Fibroblast of skin of left biceps (primary cell): ENCODE data around the gene PARK7.

Experiments
- DNase-seq, 2 experiments: peaks; one replicate each; pipeline ENCODE4 v3.0.0-alpha.2; 2013; ENCODE audit warnings: low read depth in 2 of 2

The PARK7 gene

DNA sequence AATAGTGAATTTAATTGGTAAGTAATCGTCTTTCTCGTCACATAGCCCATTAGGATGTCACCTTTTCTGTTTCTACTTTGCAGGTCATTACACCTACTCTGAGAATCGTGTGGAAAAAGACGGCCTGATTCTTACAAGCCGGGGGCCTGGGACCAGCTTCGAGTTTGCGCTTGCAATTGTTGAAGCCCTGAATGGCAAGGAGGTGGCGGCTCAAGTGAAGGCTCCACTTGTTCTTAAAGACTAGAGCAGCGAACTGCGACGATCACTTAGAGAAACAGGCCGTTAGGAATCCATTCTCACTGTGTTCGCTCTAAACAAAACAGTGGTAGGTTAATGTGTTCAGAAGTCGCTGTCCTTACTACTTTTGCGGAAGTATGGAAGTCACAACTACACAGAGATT lies 23.3 kb downstream of the PARK7 start:
- DNase-seq, result no peak

DNA sequence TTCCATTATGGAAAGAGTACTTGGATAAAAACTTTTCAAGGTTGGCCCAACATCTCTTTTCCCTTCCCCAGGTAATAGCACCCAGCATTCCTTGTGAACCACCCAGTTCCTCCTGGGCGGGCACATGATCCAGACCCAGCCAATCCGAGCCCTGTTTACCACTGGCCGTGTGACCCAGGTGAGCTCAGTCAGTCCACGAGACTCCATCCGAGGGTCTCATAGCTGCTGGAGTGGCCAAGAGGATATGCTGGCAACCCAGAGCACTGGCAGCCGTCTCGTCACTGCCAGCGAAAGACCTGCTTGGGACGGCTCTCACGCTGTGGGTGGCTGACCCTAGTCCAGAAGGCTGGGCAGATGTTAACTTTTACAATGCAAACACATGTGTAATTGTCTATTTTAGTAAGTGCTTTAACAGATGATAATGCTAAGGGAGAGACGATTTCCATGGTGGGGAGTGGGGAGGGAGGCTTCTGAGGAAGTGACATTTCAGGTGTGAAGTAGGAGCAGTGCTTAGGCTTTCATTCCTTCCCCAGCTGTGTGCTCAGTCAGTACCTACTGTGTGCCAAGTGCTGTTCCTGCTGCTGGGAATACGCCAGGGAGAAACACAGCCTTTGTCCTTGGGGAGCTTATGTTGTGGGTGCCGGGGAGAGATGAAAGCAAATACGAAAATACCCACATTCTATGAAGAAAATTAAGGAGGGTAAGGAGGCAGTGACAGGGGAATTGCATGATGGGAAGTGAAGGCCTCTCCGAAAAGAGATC lies 24.5 kb downstream of the PARK7 start:
- no peak for DNase-seq

DNA sequence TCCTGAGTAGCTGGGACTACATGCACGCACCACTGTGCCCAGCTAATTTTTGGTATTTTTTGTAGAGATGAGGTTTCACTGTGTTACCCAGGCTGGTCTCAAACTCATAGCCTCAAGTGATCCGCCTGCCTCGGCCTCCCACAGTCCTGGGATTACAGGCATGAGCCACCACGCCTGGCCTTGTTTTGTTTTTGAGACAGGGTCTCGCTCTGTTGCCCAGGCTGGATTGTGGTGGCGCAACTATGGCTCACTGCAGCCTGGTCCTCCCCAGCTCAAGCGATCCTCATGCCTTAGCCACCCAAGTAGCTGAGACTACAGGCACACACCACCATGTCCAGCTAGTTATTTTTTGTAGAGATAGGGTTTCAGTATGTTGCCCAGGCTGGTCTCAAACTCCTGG lies 26.0 kb downstream of the PARK7 start:
- no peak for DNase-seq

DNA sequence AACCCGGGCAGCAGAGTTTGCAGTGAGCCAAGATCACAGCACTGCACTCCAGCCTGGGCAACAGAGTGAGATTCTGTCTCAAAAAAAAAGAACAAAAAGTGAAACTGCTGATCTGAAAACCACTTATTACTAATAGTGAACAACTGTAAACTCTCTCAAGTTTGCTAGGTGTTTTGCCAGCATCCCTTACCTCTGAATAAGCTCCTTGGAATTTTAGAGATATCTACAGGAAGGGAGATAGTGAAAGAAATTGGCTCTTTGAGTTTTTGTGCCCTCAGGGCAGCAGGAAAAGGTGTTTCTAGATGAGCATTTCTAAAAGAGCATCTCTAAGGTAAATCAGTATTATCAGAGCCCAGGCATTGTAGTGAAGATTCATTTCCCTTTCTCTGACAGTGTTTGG lies 27.1 kb downstream of the PARK7 start:
- DNase-seq, result no peak

DNA sequence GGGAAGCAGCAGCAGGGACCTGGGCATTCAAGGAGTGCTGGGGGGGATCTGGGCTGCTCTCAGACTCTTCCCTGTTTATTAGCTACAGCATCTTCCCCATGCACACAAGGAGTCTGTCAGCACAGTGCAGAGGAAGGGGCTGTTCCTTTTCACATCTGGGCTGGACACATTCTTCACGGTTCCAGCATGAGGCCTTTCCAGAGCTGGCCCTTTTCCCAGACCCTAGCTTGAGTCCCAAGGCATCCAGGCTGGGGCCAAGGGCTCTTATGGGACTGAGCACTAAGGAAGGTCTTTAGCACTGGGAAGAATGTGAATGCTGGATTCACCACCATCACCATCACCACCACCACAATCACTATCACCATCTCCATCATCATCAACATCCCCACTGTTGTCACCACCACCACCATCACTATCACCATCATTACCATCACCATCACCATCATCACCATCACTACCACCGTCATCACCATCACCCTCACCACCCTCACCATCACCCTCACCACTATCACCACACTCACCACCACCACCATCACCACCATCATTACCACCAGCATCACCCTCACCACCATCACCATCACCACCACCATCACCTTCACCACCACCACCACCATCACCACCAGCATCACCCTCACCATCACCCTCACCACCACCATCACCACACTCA lies 28.4 kb downstream of the PARK7 start:
- DNase-seq, result no peak

DNA sequence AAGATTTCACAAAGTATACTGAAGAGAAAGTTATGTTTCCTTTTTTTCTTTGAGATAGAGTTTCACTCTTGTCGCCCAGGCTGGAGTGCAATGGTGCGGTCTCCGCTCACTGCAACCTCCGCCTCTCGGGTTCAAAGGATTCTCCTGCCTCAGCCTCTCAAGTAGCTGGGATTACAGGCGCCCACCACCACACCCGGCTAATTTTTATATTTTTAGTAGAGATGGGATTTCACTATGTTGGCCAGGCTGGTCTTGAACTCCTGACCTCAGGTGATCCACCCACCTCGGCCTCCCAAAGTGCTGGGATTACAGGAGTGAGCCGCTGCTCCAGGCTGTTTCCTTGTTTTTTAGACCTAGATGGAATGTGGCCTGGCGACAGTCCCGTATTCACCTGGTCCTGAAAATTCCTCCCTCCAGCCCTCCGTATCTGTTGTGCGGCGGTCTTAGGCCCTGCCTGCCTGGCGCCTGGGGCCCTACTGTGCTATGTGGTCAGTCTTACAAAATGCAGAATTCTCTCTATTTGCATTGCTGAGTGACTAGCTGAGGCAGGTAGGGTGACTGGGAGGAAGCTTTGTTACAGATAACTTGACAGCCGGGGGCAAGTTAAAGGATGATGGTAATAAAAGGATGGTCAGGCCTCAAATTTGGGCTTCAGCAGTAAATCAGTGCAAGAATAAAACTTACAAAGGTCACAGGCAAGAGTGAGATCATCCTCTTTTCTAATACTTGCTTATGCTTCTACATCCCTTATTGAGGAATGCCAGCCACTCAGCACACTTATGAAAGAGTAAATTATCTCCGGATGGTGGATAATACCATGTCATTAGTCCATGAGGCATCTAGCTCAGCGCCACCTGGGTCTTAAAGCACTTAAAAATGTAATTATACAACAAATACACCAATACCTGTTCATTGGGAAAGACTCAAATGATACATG lies 30.3 kb downstream of the PARK7 start:
- no peak for DNase-seq

DNA sequence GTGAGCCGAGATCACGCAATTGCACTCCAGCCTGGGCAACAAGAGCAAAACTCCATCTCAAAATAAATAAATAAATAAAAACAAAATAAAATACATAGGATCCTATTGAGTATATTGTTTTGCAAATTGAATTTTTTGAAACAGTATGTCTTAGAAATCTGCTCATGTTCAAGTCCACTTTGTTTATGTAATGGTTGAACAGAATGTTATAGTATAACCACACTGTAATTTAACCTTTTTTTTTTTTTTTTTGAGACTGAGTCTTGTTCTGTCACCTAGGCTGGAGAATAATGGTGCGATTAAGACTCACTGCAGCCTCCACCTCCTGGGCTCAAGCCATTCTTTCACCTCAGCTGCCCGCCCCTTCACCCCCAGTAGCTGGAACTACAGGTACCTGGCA lies 31.4 kb downstream of the PARK7 start:
- no peak for DNase-seq

DNA sequence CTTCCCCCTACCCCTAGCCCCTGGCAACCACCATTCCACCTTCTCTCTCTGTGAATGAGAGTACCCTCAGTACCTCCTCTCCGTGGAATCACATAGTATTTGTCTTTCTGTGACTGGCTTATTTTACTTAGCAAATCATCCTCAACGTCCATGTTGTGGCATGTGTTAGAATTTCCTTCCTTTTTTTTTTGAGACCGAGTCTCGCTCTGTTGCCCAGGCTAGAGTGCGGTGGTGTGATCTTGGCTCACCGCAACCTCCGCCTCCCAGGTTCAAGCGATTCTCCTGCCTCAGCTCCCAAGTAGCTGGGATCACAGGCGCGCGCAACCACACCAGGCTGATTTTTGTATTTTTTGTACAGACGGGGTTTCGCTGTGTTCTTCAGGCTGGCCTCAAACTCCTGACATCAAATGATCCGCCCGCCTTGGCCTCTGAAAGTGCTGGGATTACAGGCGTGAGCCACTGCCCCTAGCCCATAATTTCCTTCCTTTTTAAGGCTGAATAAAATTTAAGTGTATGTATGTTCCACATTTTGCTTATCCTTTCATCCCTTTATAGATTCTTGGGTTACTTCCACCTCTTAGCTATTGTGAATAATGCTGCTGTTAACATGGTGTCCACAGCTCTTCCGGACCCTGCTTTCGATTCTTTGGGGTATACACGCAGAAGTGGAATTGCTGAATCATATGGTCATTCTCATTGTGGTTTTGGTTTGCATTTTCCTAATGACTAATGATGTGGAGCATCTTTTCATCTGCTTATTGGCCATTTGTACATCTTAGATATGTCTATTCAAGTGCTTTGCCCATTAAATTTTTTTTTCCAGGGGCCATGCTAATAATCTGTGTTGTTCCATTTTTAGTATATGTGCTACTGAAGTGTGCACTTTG lies 32.3 kb downstream of the PARK7 start:
- peak; percentile 62 to 65 for DNase-seq

DNA sequence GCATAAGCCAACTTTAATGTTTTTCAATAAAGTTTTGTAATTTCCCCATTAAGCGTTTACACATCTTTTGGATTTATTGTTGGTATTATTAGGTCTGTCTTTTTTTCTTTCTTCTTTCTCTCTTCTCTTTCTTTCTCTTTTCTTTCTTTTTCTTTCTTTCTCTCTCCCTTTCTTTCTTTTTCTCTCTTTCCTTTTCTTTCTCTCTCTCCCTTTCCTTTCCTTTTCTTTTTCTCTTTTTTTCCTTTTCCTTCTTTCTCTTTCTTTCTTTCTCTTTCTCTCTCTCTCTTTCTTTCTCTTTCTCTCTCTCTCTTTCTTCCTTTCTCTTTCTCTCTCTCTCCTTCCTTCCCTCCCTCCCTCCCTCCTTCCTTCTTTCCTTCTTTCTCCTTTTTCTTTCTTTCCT lies 33.3 kb downstream of the PARK7 start:
- DNase-seq, result no peak

DNA sequence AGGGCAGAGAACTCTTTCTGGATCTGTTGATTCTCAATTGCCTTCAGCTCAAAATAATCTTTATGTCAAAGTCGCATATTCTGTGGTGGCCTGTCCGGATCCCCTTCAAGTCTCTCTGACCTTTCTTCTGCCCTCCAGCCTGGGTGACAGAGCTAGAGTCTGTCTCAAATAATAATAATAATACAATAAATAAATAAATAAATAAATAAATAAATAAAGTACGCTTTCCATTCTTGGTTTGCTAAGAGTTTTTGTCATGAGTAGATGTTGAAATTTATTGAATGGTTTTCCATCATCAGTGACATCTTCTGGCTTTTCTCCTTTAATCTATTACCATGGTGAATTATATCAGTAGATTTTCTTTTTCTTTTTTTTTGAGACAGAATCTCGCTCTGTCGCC lies 33.9 kb downstream of the PARK7 start:
- DNase-seq, result no peak

DNA sequence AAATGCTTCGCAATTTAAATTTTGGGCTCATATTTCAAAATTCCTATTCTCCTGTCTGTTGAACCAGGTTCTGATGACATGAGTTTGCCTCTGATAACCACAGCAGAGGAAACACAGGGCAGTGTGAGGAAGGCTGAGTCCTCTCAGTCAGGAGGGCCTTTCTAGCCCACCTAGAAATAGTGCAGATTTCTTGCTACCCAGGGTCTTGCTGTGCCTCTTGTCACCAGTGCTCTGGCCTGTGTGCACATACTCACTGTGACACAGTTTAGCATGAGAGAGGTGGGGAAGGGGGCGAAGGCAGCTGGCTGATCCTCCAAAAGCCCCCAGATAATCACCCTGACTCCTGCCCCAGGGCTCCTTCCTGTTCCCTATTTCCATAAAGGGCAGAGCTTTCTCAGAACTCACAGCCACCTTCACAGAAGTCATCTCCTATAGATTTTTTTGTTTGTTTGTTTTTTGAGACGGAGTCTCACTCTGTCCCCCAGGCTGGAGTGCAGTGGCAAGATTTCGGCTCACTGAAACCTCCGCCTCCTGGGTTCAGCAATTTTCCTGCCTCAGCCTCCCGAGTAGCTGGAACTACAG lies 40.9 kb downstream of the PARK7 start:
- DNase-seq, result no peak

DNA sequence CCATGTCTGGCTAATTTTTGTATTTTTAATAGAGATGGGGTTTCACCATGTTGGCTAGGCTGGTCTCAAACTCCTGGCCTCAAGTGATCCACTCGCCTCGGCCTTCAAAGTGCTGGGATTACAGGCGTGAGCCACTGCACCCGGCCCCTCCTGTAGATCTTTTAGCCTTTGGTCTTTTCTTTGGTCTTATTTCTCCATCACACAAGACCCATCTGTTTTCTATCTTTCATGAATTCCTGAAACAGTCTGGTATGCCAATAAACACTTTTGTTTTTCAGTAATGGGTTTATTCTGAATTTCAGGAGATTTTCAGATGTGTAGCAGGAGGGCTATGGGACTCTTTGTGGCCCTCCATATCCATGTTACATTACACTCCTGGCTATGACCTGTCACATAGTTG lies 41.4 kb downstream of the PARK7 start:
- DNase-seq, result no peak

DNA sequence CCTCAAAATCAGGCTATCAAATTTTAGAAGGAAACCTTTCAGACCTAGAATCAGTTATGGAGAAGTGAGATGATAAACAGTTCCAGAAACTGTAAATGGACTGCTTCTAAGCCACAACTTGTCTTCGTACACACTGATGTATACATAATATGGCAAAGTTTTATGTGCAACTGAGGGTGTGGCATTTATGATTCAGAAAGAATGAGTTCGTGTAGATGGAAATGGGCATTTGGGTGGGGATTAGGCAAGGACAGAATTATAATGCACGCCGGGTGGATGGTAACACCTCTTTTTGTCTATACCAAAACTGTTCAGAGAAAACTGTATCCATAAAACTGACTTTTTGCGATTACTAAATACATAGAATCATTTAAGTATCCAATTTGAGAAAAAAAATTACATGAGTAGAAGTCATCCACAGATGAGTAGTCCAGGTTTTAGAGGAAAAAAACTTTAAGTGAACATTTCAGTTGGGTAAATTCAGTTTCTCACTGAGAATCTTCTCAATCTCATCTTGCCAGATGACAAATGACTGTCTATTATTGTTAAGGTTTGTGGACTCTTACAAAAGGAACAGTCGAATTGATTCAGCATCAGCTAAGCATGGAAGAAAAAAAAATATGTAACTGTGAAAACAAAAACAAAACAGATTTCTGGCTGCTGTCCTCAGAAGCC lies 42.1 kb downstream of the PARK7 start:
- DNase-seq, result no peak

DNA sequence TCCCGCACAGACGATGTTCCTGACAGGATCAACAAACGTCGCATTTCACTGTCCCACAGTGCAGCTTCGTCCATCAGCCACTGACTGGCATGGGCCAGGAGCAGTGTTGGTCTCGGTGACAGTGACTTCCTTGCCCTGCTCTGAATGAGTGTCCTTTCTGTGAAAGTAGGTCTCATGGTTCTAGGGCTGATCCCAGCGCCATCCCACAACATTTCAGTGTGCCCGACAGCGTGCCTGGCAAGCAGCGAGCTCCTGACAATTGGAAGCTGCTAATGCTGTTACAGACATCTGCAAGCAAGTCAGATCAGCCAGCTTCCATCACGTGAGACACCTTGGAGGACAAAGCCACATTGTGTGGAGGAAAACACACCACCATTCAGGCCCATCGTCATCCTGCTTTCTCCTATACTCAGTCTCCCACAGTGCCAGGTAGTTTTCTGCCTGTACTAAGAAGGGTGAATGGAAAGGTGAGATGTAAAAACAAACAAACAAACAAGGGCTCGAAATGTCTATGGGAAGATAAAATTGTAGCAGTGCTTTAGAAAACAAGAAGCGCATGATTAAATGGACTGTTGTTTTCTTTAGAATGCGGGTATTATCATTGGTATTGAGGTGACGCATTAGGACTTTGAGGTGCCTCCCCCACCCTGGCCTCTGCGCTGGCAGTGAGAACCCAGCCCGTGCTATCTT lies 42.7 kb downstream of the PARK7 start:
- no peak for DNase-seq

DNA sequence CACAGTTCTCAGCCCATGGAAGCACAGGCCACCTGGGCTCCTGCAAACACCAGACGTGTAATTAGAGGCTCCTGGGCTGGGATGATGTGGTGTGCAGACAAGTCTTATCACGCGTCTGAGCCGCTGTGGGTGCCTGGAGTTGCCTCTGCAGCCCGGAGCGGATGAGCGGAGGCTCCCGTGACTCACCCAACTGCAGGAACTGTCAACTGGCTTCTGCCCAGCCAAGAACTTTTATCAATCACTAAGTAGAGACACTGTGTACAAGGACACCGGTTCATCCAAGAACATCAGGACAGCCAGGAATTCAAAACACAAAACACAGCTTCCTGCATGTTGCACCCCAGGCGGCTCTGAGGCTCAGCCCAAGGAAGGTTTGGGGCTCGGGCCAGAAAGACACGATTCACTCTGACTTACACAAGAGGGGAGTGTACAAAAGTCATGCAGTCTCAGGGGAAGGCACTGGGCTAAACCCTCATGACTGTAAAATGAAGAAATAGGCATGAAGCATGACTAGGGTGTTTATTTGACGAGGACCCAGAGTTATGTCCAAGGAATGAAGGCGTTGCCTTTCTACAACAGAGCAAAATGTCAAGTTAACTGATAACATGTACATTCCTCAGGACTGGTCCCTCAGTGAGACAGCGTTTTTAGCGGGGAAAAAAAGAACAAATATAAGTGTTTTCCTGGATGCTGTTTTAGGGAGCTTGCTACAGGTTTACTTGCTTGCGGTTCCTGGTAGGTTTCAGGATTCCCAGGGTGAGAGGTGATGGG lies 43.5 kb downstream of the PARK7 start:
- DNase-seq, result peak; percentile 80 to 81

DNA sequence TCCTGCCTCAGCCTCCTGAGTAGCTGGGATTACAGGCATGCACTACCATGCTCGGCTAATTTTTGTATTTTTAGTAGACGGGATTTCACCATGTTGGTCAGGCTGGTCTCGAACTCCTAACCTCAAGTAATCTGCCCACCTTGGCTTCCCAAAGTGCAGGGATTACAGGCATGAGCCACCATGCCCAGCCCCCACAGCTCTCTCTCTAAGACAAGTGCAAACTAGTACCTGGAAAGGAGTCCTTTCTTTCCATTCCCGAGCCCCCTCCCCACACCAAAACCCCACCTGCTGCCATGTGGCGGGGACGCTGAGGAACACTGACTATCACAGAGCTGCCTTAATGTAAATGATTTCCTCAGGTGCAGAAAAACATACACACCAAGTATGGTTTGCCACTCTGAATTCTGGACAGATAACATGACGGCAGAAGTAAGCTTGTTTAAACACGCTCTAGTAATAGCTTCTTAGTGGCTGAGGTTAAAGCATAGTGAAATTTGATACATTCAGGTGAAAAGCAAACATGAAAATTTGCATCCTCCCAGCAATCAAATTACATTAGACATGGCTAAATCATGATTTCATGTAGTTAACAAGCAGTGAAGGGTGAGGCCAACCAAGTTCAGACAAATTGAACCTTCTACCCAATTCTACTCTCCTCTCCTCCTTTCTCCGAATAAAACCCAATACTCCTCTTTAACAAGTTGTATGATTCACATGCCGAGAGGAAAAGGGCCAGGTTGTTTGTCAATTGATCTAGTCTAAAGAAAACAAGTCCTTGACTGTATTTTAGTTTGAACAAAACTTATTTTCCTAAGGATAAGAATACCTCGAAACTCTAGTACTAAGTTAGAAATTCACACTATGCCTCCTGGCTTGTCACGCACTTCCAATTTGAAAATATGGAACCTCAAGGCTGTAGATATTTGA lies 44.8 kb downstream of the PARK7 start:
- no peak for DNase-seq

DNA sequence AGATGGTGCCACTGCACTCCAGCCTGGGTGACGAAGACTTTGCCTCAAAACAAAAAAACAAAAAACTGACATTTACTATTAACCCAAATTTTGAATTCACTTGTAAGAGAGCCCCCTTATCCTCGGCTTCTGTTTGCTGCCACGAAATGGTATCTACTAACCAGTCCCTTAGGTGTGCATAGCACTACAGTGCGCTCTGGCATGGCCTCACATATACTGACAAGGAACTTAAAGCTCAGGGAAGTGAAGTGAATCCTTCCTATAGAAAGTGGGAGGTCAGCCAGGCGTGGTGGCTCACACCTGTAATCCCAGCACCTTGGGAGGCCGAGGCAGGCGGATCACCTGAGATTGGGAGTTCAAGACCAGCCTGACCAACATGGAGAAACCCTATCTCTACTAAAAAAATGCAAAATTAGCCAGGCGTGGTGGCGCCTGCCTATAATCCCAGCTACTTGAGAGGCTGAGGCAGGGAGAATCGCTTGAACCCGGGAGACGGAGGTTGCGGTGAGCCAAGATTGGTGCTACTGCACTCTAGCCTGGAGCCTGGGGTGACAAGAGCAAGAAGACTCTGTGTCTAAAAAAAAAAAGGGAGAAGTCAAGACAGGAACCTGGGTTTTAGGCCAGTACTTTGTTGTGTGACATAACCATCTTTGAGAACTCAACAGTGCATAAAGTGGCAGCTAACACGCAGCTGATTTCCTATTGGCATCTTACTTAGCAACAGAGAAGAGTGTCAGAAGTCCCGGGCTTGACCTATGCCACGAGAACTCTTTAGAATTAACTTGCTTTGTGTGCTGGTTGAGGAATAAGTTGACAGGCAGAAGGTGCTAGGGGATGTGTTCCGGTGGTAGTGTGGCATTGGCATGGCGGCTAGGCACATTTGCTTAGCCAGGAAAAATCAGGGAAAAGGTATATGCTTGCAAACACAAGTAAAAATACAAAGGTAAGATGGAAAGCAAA lies 47.8 kb downstream of the PARK7 start:
- no peak for DNase-seq
